HepG2 (cell line): ENCODE data around the gene TFDP2.
"Not testable (repeated sequence)": the region's sequence is repeated elsewhere in the genome, so short reads cannot be mapped to it uniquely, and the experiment has no call there.

ENCODE experiments used
- CBX5 ChIP-seq: sonication (generic); formaldehyde crosslinking; IDR thresholded peaks from 2 replicates; pipeline ENCODE4 v1.4.0; 2020; ENCODE audit warnings: missing genetic modification reagents, borderline replicate concordance
- EZH2 ChIP-seq: conservative IDR thresholded peaks from 2 replicates; pipeline ENCODE4 v1.6.1; 2012; ENCODE audit warnings: mild to moderate bottlenecking, low read depth, low read length, moderate library complexity
- RAD21 ChIP-seq: fragments of 450-650 bp; formaldehyde crosslinking; IDR thresholded peaks from 2 replicates; pipeline ENCODE4 v1.5.0; 2020; ENCODE audit warnings: mild to moderate bottlenecking
- ZNF660 ChIP-seq: sonication (generic); formaldehyde crosslinking; IDR thresholded peaks from 2 replicates; pipeline ENCODE4 v1.5.1; 2020; ENCODE audit warnings: mild to moderate bottlenecking, low read depth, missing genetic modification reagents, borderline replicate concordance
- TF ChIP-seq, protein P1 (sequence below): sonication (generic); formaldehyde crosslinking; IDR thresholded peaks from 2 replicates; pipeline ENCODE4 v1.5.0; 2020; ENCODE audit warnings: mild to moderate bottlenecking, missing genetic modification reagents, moderate library complexity
- TF ChIP-seq, protein P2 (sequence below): sonication (generic); formaldehyde crosslinking; IDR thresholded peaks from 2 replicates; pipeline ENCODE4 v1.4.0; 2020; ENCODE audit warnings: missing genetic modification reagents

DNA sequence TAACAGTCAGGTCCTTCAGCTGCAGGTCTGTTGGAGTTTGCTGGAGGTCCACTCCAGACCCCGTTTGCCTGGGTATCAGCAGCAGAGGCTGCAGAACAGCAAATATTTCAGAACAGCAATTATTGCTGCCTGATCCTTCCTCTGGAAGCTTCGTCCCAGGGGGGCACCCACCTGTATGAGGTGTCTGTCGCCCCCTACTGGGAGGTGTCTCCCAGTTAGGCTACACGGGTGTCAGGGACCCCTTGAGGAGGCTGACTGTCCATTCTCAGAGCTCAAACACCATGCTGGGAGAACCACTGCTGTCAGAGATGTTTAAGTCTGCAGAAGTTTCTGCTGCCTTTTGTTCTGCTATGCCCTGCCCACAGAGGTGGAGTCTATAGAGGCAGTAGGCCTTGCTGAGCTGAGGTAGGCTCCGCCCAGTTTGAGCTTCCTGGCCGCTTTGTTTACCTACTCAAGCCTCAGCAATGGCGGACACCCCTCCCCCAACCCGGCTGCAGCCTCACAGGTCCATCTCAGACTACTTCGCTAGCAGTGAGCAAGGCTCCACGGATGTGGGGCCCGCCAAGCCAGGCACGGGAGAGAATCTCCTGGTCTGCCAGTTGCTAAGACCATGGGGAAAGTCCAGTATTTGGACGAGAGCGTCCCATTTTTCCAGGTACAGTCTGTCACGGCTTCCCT is 8.6 kb downstream of the TFDP2 start:
- TF ChIP-seq CBX5 (CRISPR knock-in tag); RAD21 (CRISPR knock-in tag); ZNF660 (CRISPR knock-in tag); EZH2: not testable (repeated sequence)
- TF ChIP-seq, protein P1, sequence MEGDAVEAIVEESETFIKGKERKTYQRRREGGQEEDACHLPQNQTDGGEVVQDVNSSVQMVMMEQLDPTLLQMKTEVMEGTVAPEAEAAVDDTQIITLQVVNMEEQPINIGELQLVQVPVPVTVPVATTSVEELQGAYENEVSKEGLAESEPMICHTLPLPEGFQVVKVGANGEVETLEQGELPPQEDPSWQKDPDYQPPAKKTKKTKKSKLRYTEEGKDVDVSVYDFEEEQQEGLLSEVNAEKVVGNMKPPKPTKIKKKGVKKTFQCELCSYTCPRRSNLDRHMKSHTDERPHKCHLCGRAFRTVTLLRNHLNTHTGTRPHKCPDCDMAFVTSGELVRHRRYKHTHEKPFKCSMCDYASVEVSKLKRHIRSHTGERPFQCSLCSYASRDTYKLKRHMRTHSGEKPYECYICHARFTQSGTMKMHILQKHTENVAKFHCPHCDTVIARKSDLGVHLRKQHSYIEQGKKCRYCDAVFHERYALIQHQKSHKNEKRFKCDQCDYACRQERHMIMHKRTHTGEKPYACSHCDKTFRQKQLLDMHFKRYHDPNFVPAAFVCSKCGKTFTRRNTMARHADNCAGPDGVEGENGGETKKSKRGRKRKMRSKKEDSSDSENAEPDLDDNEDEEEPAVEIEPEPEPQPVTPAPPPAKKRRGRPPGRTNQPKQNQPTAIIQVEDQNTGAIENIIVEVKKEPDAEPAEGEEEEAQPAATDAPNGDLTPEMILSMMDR (CRISPR knock-in tag), result peak; percentile 51
- TF ChIP-seq, protein P2, sequence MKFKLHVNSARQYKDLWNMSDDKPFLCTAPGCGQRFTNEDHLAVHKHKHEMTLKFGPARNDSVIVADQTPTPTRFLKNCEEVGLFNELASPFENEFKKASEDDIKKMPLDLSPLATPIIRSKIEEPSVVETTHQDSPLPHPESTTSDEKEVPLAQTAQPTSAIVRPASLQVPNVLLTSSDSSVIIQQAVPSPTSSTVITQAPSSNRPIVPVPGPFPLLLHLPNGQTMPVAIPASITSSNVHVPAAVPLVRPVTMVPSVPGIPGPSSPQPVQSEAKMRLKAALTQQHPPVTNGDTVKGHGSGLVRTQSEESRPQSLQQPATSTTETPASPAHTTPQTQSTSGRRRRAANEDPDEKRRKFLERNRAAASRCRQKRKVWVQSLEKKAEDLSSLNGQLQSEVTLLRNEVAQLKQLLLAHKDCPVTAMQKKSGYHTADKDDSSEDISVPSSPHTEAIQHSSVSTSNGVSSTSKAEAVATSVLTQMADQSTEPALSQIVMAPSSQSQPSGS (CRISPR knock-in tag), result not testable (repeated sequence)
